Ovary (tissue), 9 donors: ENCODE data around the gene DYNC1I1. TPM values are rescaled to one million over a fixed set of nuclear protein-coding genes. Genes with fewer than 3 reads are reported as not detected.

Experiments
- DNase-seq, 5 donors: peaks; one replicate each; pipeline ENCODE4 v3.0.0-alpha.2; 2019 to 2020
- H3K27ac ChIP-seq, 2 donors: fragments of 200-600 bp; one replicate each; pipeline versions ENCODE4 v1.5.1 to v1.8.0; 2019 to 2022
- H3K27me3 ChIP-seq: fragments of 200-600 bp; one replicate; pipeline ENCODE4 v1.8.0; 2022
- H3K36me3 ChIP-seq: fragments of 200-600 bp; sonication (generic); one replicate; pipeline ENCODE4 v1.5.1; 2019
- H3K4me1 ChIP-seq: one replicate; pipeline ENCODE4 v1.8.1; 2013; ENCODE audit warnings: mild to moderate bottlenecking, moderate library complexity; ENCODE audit not compliant: insufficient read depth
- H3K4me3 ChIP-seq: fragments of 200-600 bp; sonication (generic); one replicate; pipeline ENCODE4 v1.5.1; 2017
- H3K9me3 ChIP-seq, 2 donors: fragments of 200-600 bp in 1 of 2; sonication (generic) in 1 of 2; one replicate each; pipeline versions ENCODE4 v1.5.1 to v1.8.1; 2013 to 2019; ENCODE audit warnings: mild to moderate bottlenecking in 1 of 2, moderate library complexity in 1 of 2
- EP300 ChIP-seq: sonication (generic); formaldehyde crosslinking; IDR thresholded peaks from one replicate; pipeline ENCODE4 v1.6.1; 2017; ENCODE audit warnings: antibody characterized with exemption
- POLR2A ChIP-seq: fragments of 450-650 bp; IDR thresholded peaks from one replicate; pipeline ENCODE4 v1.6.1; 2017; ENCODE audit warnings: antibody characterized with exemption, mild to moderate bottlenecking, moderate library complexity
- WGBS, 3 donors: extraction: QIAGEN DNeasy Blood & Tissue Kit in 1 of 3; methylation state at CpG; one replicate each; pipeline versions ENCODE4 v1.1.5 to v1.1.7; 2013 to 2017; 5-methylcytosine and 5-hydroxymethylcytosine counted together
- intact Hi-C, 4 donors: fragments of 100-400 bp; cut with DNase I; formaldehyde crosslinking; loops; one replicate each; pipeline versions ENCODE4 v1.11.0 to v1.15.1; 2022 to 2023
- polyA plus RNA-seq, 2 donors: library from polyadenylated mRNA; stranded (reverse); fragments of 200-250 nt in 1 of 2; fragments of 350-450 nt in 1 of 2; fragmentation: Illumina TruSeq in 1 of 2; extraction: RNeasy Lipid Tissue Mini Kit (QIAGEN cat#74804) in 1 of 2; gene quantifications; one replicate each; pipeline ENCODE4 v1.2.3, GENCODE V29; 2013 to 2014
- total RNA-seq, 7 donors: library from RNA; depleted of rRNA in 2 of 7; stranded (reverse); fragments of >200 nt in 2 of 7; fragmentation: NEBNext Ultra II Directional in 3 of 7; extraction: Animal tissue kit (Norgen Biotek cat#: 25700) in 3 of 7; gene quantifications; one replicate each; pipeline versions ENCODE4 v1.1.0 to v1.2.4, GENCODE V29; 2016 to 2023
- TF ChIP-seq, protein P1 (sequence below), 3 donors: fragments of 450-650 bp in 2 of 3; fragments of 200-600 bp in 1 of 3; IDR thresholded peaks; one replicate each; pipeline versions ENCODE4 v1.5.1 to v1.8.0; 2016 to 2022; ENCODE audit warnings: antibody characterized with exemption in 3 of 3, mild to moderate bottlenecking in 1 of 3
- donor health status: DM: no; HTN: no; CAD: no; lungs with moderate emphysema.
- donor health status: DM: no; HTN: no; CAD: no.
- donor health status: Bipolar disorder and iron deficiency.
- donor health status: DM: yes; HTN: yes; CAD: no.
- donor health status: DM: no; HTN: no; CAD: no.
- donor health status: DM: yes; HTN: yes; CAD: no.

The DYNC1I1 gene
- total and polyA plus RNA-seq, 9 donors, result 4.2 to 19.3 (median 6.9) TPM

DNA sequence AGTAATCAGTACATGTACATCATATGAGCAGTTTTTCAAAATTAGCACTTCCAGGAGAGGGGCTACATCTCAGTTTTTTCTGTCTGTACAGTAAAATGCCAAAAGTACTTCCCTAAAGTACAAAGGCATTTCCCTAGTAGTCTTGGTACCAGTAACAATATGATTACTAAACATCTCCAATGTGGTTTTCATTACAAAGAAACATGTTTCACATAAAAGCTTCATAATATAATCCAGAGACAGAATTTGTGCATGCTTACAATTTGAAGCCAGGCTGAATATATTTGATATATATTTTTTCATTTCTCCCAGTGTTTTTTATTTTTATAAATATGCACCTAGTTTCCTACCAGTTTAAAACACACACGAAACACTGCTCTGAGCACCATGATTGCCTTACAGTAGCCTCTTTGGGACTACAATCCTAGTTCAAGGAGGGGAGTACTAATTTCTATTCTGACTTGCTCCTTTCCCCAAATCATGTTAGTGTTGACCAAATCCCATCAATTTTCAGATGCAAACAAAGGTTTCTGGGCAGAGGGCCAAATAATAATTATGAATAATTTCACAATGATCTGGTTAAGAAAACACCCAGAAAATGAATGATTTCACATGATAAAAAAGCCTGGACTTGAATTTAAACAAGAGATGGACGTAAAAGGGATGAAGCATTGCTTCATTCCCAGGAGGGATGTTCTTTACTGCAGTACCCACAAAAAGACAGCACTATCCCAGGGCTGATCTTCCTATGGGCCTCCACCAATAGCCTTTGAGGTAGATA, 348.3 kb downstream of the DYNC1I1 start:
- no peaks in the 10 kb centered on the region for H3K9me3 ChIP-seq
- no peak for DNase-seq
- no peaks in the 10 kb centered on the region for H3K36me3 ChIP-seq
- no peak overlapping the region for H3K27ac ChIP-seq
- 76 to 79% (median 78%) methylated on average over 2 of the region's 2 CpGs for WGBS, 3 donors
- intact Hi-C loops, result no loop called here
- no peaks in the 10 kb centered on the region for H3K4me1 ChIP-seq
- H3K27me3 ChIP-seq, result no peaks in the 10 kb centered on the region
- TF ChIP-seq EP300 (no peak), POLR2A (no peak)
- TF ChIP-seq, protein P1, sequence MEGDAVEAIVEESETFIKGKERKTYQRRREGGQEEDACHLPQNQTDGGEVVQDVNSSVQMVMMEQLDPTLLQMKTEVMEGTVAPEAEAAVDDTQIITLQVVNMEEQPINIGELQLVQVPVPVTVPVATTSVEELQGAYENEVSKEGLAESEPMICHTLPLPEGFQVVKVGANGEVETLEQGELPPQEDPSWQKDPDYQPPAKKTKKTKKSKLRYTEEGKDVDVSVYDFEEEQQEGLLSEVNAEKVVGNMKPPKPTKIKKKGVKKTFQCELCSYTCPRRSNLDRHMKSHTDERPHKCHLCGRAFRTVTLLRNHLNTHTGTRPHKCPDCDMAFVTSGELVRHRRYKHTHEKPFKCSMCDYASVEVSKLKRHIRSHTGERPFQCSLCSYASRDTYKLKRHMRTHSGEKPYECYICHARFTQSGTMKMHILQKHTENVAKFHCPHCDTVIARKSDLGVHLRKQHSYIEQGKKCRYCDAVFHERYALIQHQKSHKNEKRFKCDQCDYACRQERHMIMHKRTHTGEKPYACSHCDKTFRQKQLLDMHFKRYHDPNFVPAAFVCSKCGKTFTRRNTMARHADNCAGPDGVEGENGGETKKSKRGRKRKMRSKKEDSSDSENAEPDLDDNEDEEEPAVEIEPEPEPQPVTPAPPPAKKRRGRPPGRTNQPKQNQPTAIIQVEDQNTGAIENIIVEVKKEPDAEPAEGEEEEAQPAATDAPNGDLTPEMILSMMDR (IDR thresholded peaks at IDR 0.05), result no peak
- H3K4me3 ChIP-seq, result no peak overlapping the region

DNA sequence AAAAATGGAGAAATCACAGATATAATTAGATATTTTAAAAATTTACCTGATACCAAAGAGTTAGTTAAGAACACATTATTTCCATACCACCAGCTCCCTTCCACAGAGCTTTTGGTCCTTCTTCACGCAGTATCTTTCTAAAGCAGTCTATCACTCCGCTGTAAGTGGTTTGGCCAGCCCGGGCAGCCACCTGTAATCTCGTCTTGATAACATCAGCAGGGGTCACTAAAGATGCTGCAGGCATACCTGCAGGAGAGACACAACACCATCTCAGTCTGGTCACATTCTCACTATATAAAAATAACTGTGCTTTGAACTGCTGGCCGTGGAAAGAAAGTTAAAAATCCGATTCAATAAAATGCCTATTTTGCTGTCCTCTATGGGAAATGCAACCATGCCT, 349.4 kb downstream of the DYNC1I1 start:
- no peak for DNase-seq
- H3K36me3 ChIP-seq, result no peaks in the 10 kb centered on the region
- H3K27ac ChIP-seq, result no peak overlapping the region
- H3K4me1 ChIP-seq, result no peaks in the 10 kb centered on the region
- WGBS, 3 donors, result 87 to 93% (median 91%) methylated on average over 6 of the region's 6 CpGs
- no peaks in the 10 kb centered on the region for H3K9me3 ChIP-seq
- no peak overlapping the region for H3K4me3 ChIP-seq
- intact Hi-C loops, result no loop called here
- TF ChIP-seq, protein P1 (IDR thresholded peaks at IDR 0.05), result no peak
- TF ChIP-seq POLR2A, result no peak
- TF ChIP-seq EP300, result no peak
- H3K27me3 ChIP-seq, result no peaks in the 10 kb centered on the region

DNA sequence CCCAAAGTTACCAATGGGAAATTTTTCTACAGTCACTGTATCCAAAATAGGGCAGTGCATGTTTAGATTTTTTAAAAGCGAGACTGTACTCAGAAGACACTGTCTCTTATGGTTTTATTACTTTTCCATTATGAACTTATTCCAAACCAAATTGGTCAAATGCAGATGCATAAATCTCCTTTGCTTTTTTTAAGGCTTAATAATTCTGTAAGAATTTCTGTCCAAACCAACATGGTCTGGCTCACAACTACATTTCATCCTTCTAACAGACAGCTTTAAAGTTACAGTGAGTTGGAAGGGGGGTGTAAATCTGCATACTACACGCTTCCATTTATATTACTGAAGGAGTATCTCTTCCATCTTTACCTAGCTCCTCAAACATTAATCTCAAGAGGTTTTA, 350.4 kb downstream of the DYNC1I1 start:
- no peaks in the 10 kb centered on the region for H3K9me3 ChIP-seq
- DNase-seq, result no peak
- no peaks in the 10 kb centered on the region for H3K4me1 ChIP-seq
- H3K36me3 ChIP-seq, result no peaks in the 10 kb centered on the region
- TF ChIP-seq POLR2A, result no peak
- H3K27ac ChIP-seq, result no peak overlapping the region
- H3K4me3 ChIP-seq, result no peak overlapping the region
- 79 to 90% (median 84%) methylated on average over 2 of the region's 2 CpGs for WGBS, 3 donors
- no peaks in the 10 kb centered on the region for H3K27me3 ChIP-seq
- intact Hi-C loops, result no loop called here

DNA sequence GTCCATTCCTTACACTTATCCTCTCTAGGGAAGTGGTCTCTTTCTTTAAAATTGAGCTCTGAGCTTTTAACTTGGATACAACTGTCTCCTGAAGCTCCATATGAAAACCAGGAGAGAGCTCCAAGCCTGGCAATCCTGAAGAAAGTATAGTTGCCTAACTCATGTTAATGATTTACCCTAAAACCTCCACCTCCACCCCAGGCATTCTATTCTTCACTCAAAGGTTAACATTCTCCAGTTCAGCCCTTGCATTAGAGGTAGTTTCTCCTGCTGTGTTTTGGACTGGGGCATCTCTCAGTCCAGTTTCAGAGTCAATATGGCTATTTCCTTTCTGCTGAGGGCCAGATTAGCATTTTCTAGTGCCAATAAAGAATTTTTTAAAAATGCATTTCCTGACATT, 354.0 kb downstream of the DYNC1I1 start:
- Histone ChIP-seq H3K27me3 (no peaks in the 10 kb centered on the region), H3K36me3 (no peaks in the 10 kb centered on the region), H3K9me3 (no peaks in the 10 kb centered on the region), H3K4me3 (no peak overlapping the region), H3K27ac (no peak overlapping the region), H3K4me1 (no peaks in the 10 kb centered on the region)
- intact Hi-C loops, result no loop called here
- TF ChIP-seq, protein P1 (IDR thresholded peaks at IDR 0.05), result no peak
- no peak for TF ChIP-seq EP300
- DNase-seq, result no peak

DNA sequence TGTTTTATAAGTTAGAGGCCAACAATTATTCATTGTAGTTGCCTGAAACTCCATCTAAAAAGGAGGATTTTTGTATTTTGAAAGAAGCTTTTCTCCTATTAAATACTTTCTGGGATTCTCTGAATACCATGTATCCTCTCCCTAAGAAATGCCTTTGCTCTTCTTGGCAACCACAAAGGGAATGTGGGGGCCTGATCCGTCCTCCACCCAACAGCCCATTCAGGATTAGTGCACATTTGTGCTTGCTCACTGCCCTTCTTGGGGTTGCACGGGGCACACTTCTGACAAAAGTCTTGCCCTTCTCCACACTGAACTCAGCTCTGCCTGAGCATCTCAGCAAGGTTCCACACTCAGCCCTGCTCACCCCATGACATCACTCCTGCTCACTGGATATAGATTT, 355.4 kb downstream of the DYNC1I1 start:
- TF ChIP-seq POLR2A (no peak), EP300 (no peak)
- TF ChIP-seq, protein P1 (IDR thresholded peaks at IDR 0.05), result no peak
- H3K27ac ChIP-seq, result no peak overlapping the region
- no peak overlapping the region for H3K4me3 ChIP-seq
- intact Hi-C loops, result no loop called here
- no peaks in the 10 kb centered on the region for H3K27me3 ChIP-seq
- no peaks in the 10 kb centered on the region for H3K4me1 ChIP-seq
- no peak for DNase-seq
- H3K36me3 ChIP-seq, result no peaks in the 10 kb centered on the region
- WGBS, 3 donors, result 23 to 38% (median 24%) methylated on average over 2 of the region's 2 CpGs
- H3K9me3 ChIP-seq, result no peaks in the 10 kb centered on the region
